ENCODE results near the gene MOK.

Gene MOK

DNA sequence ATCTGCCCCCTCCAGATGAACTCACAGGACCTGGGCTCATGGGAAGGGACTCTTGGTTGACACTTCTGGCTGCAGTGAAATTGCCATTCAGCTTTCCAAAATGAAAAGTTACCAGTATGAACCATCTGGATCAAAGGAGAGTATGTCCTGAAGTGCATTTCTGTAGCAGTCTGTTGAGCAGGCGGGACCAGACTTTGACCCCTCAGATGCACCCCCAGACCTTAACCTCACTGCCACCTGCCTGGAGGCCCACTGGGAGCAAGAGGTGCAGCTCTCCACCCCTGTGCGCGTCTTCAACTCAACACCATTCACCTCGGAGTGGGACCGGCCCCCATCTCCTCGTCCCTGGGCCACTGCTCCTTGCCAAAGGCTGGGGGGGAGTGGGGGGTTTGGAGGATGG is 55.0 kb downstream of the MOK start:
- H3K27ac ChIP-seq (ENCODE audit: low read depth, low read length): no peak overlapping the region
- H3K9me3 ChIP-seq (ENCODE audit: insufficient read depth, low read length): no peaks in the 10 kb centered on the region
- no peaks in the 10 kb centered on the region for H4K20me1 ChIP-seq (ENCODE audit: low read depth, low read length)
- H3F3A ChIP-seq (ENCODE audit: insufficient read depth): no peaks in the 10 kb centered on the region
- H3K9me2 ChIP-seq (replicated peaks; ENCODE audit: insufficient read depth, low read length): no peaks in the 10 kb centered on the region
- H3K4me2 ChIP-seq (ENCODE audit: low read depth, low read length, poor library complexity, severe bottlenecking): no peak overlapping the region
- H3K27me3 ChIP-seq (ENCODE audit: low read length): no peaks in the 10 kb centered on the region
- no peaks in the 10 kb centered on the region for H3K36me3 ChIP-seq (ENCODE audit: low read length)
- TF ChIP-seq, protein P1, sequence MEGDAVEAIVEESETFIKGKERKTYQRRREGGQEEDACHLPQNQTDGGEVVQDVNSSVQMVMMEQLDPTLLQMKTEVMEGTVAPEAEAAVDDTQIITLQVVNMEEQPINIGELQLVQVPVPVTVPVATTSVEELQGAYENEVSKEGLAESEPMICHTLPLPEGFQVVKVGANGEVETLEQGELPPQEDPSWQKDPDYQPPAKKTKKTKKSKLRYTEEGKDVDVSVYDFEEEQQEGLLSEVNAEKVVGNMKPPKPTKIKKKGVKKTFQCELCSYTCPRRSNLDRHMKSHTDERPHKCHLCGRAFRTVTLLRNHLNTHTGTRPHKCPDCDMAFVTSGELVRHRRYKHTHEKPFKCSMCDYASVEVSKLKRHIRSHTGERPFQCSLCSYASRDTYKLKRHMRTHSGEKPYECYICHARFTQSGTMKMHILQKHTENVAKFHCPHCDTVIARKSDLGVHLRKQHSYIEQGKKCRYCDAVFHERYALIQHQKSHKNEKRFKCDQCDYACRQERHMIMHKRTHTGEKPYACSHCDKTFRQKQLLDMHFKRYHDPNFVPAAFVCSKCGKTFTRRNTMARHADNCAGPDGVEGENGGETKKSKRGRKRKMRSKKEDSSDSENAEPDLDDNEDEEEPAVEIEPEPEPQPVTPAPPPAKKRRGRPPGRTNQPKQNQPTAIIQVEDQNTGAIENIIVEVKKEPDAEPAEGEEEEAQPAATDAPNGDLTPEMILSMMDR (IDR thresholded peaks at IDR 0.05; ENCODE audit: insufficient read depth, low read length, poor library complexity, severe bottlenecking): no peak
- TF ChIP-seq EZH2phosphoT487 (conservative IDR thresholded peaks at IDR 0.05; ENCODE audit: low read length): no peak
- no peak overlapping the region for H3K9ac ChIP-seq (ENCODE audit: low read length)
- H2AFZ ChIP-seq (ENCODE audit: low read depth, low read length, severe bottlenecking): no peak overlapping the region
- no peak overlapping the region for H3K4me3 ChIP-seq (ENCODE audit: insufficient read depth, low read length, poor library complexity, severe bottlenecking)
- H3K79me2 ChIP-seq (ENCODE audit: insufficient read depth, low read length): no peaks in the 10 kb centered on the region

GRCh38 chr14:102249041-102249440 is 55.9 kb downstream of the MOK start:
- no peaks in the 10 kb centered on the region for H3F3A ChIP-seq (ENCODE audit: insufficient read depth)
- no peaks in the 10 kb centered on the region for H3K9me3 ChIP-seq (ENCODE audit: insufficient read depth, low read length)
- H3K9ac ChIP-seq (ENCODE audit: low read length): no peak overlapping the region
- H3K27ac ChIP-seq (ENCODE audit: low read depth, low read length): no peak overlapping the region
- H3K79me2 ChIP-seq (ENCODE audit: insufficient read depth, low read length): no peaks in the 10 kb centered on the region
- H4K20me1 ChIP-seq (ENCODE audit: low read depth, low read length): no peaks in the 10 kb centered on the region
- H3K9me2 ChIP-seq (replicated peaks; ENCODE audit: insufficient read depth, low read length): no peaks in the 10 kb centered on the region
- TF ChIP-seq, protein P1 (IDR thresholded peaks at IDR 0.05; ENCODE audit: insufficient read depth, low read length, poor library complexity, severe bottlenecking): no peak
- TF ChIP-seq EZH2phosphoT487 (conservative IDR thresholded peaks at IDR 0.05; ENCODE audit: low read length): no peak
- no peak overlapping the region for H3K4me3 ChIP-seq (ENCODE audit: insufficient read depth, low read length, poor library complexity, severe bottlenecking)
- H3K36me3 ChIP-seq (ENCODE audit: low read length): no peaks in the 10 kb centered on the region
- H3K27me3 ChIP-seq (ENCODE audit: low read length): no peaks in the 10 kb centered on the region
- H3K4me2 ChIP-seq (ENCODE audit: low read depth, low read length, poor library complexity, severe bottlenecking): no peak overlapping the region
- H2AFZ ChIP-seq (ENCODE audit: low read depth, low read length, severe bottlenecking): no peak overlapping the region

DNA sequence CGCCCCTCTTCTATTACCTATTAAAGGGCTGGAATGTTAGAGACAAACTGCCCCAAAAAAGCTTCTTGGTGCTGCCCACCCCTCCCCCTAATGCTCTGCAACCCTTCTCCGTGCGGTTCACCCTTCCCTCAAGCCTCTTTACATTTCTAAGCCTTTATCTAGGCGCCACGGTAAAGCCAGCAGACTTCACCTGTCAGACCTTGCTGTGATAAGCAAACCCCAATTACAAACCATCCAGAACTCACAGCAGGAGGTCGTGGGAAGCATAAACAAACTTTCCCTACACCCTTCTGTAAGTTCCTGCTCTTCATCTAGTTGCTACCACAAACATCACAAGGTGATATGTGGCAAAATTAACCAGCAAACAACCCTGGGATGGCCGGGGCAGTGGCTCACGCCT is 56.8 kb downstream of the MOK start:
- Histone ChIP-seq H4K20me1 (ENCODE audit: low read depth, low read length) (no peaks in the 10 kb centered on the region), H3K27ac (ENCODE audit: low read depth, low read length) (no peak overlapping the region), H3K27me3 (ENCODE audit: low read length) (no peaks in the 10 kb centered on the region), H3K4me3 (ENCODE audit: insufficient read depth, low read length, poor library complexity, severe bottlenecking) (no peak overlapping the region), H3K9ac (ENCODE audit: low read length) (no peak overlapping the region), H2AFZ (ENCODE audit: low read depth, low read length, severe bottlenecking) (no peak overlapping the region), H3K9me3 (ENCODE audit: insufficient read depth, low read length) (no peaks in the 10 kb centered on the region), H3K36me3 (ENCODE audit: low read length) (no peaks in the 10 kb centered on the region), H3K79me2 (ENCODE audit: insufficient read depth, low read length) (no peaks in the 10 kb centered on the region), H3F3A (ENCODE audit: insufficient read depth) (no peaks in the 10 kb centered on the region), H3K9me2 (replicated peaks; ENCODE audit: insufficient read depth, low read length) (no peaks in the 10 kb centered on the region), H3K4me2 (ENCODE audit: low read depth, low read length, poor library complexity, severe bottlenecking) (no peak overlapping the region)
- TF ChIP-seq, protein P1 (IDR thresholded peaks at IDR 0.05; ENCODE audit: insufficient read depth, low read length, poor library complexity, severe bottlenecking): no peak
- TF ChIP-seq EZH2phosphoT487 (conservative IDR thresholded peaks at IDR 0.05; ENCODE audit: low read length): no peak

Measured in SU-DHL-6 (cell line).